Heart right ventricle (tissue), 16 donors: Measurements from ENCODE around the gene SMPD4. TPM values are rescaled to one million over a fixed set of nuclear protein-coding genes. Genes with fewer than 3 reads are reported as not detected.
A peak's percentile ranks its signal among the peaks of the same experiment; 100 is the strongest.
"Not testable (repeated sequence)": the region's sequence is repeated elsewhere in the genome, so short reads cannot be mapped to it uniquely, and the experiment has no call there.

Experiments used
- ATAC-seq, 8 donors: fragments of 200-7000 bp; cut with Tn5 transposase; one replicate each; pipeline ENCODE4 v1.9.1; 2020; ENCODE audit warnings: mild to moderate bottlenecking in 8 of 8, moderate library complexity in 8 of 8, moderate number of reproducible peaks in 1 of 8
- DNase-seq, 2 donors: peaks; one replicate each; pipeline ENCODE4 v3.0.0-alpha.2; 2020
- H3K27ac ChIP-seq, 10 donors: fragments of 200-600 bp; sonication (generic) in 2 of 10; one replicate each; pipeline versions ENCODE4 v1.5.0 to v1.8.0; 2020 to 2022; ENCODE audit warnings: mild to moderate bottlenecking in 3 of 10
- H3K27me3 ChIP-seq, 7 donors: fragments of 200-600 bp; one replicate each; pipeline ENCODE4 v1.8.0; 2021 to 2022; ENCODE audit warnings: mild to moderate bottlenecking in 2 of 7
- H3K36me3 ChIP-seq, 9 donors: fragments of 200-600 bp; sonication (generic) in 1 of 9; one replicate each; pipeline versions ENCODE4 v1.5.0 to v1.8.0; 2020 to 2022; ENCODE audit warnings: mild to moderate bottlenecking in 2 of 9
- H3K4me1 ChIP-seq, 9 donors: fragments of 200-600 bp; sonication (generic) in 1 of 9; one replicate each; pipeline versions ENCODE4 v1.5.0 to v1.8.0; 2020 to 2022; ENCODE audit warnings: mild to moderate bottlenecking in 4 of 9
- H3K4me3 ChIP-seq, 10 donors: fragments of 200-600 bp; sonication (generic) in 2 of 10; one replicate each; pipeline versions ENCODE4 v1.5.0 to v1.8.0; 2020 to 2022; ENCODE audit warnings: mild to moderate bottlenecking in 7 of 10, moderate library complexity in 2 of 10
- H3K9me3 ChIP-seq, 11 donors: fragments of 200-600 bp in 10 of 11; sonication (generic) in 2 of 11; one replicate each; pipeline versions ENCODE4 v1.5.0 to v1.8.0; 2013 to 2022; ENCODE audit warnings: mild to moderate bottlenecking in 2 of 11, control low read depth in 1 of 11, moderate library complexity in 1 of 11
- CTCF ChIP-seq, 9 donors: fragments of 200-600 bp; sonication (generic) in 2 of 9; IDR thresholded peaks; one replicate each; pipeline versions ENCODE4 v1.5.0 to v1.8.0; 2021 to 2022; ENCODE audit warnings: antibody characterized with exemption in 9 of 9, mild to moderate bottlenecking in 5 of 9, moderate library complexity in 1 of 9
- WGBS, 2 donors: extraction: QIAGEN DNeasy Blood & Tissue Kit; methylation state at CpG; one replicate each; pipeline ENCODE4 v1.1.7; 2013; ENCODE audit warnings: inconsistent platforms in 1 of 2; 5-methylcytosine and 5-hydroxymethylcytosine counted together
- intact Hi-C, 10 donors: fragments of 100-400 bp; cut with DNase I; formaldehyde crosslinking; loops; one replicate each; pipeline versions ENCODE4 v1.11.1 to v1.14.2; 2022
- long read RNA-seq, 3 donors: library from polyadenylated mRNA; unstranded; transcript quantifications; one replicate each; pipeline ENCODE4 v2.0.0, GENCODE V29; 2020 to 2021
- polyA plus RNA-seq, 2 donors: library from polyadenylated mRNA; stranded (reverse); fragments of 200-250 nt; gene quantifications; one replicate each; pipeline ENCODE4 v1.2.3, GENCODE V29; 2013
- total RNA-seq, 10 donors: library from RNA; stranded (reverse); fragmentation: NEBNext Ultra II Directional in 3 of 10; extraction: Animal tissue kit (Norgen Biotek cat#: 25700) in 3 of 10; gene quantifications; one replicate each; pipeline versions ENCODE4 v1.2.1 to v1.2.4, GENCODE V29; 2021 to 2023
- donor health status: Arrhythmogenic right ventricular cardiomyopathy.
- donor health status: ischemic (EF 13 %, LVEDD 7.1; RV severe dilation, severe dysfunction).
- donor health status: healthy with polysubstance abuse.
- donor health status: DM: no; HTN: yes; CAD: no.
- donor health status: DM: no; HTN: no; CAD: no.
- donor health status: ischemic (EF 25% LVEDD 6.9; RV normal size, moderate dysfunction).
- donor health status: ischemic (EF 25% LVEDD 5.7; RV mildly dilated, moderate dysfunction).
- donor health status: healthy.
- donor health status: DM: yes; HTN: yes; CAD: no.
- donor health status: Ischemic cardiomyopathy.
- donor health status: ischemic (EF 35%, LVEDD 5.7; RV mildly dilated, moderate dysfunction).
- donor health status: nonischemic (EF 11% LVEDD 7.7; RV severe dilation, severe dysfunction).
- donor health status: DM: yes; HTN: yes; CAD: no.
- donor health status: PGD.
- donor health status: ischemic (EF 29% LVEDD 5.4; RV normal size, mild dysfunction).
- donor health status: nonischemic (EF 23%, LVEDD 6.1; RV moderate dilation, normal function).

SMPD4 gene
- total RNA-seq, result 10 to 100 TPM; 21.9 to 33.6 (median 25.9) TPM
- polyA plus RNA-seq, result 10 to 100 TPM; 31.6 to 60.6 TPM
- long read RNA-seq, donor 1, full-length matches to known transcripts, result 8 of 40 reads
- long read RNA-seq, donor 1, partial matches to known transcripts, result 21 of 40 reads
- long read RNA-seq, donor 1, other reads (novel, unspliced or antisense), result 11 of 40 reads
- long read RNA-seq, donor 2, partial matches to known transcripts, result 27 of 36 reads
- long read RNA-seq, donor 2, other reads (novel, unspliced or antisense), result 7 of 36 reads
- long read RNA-seq, donor 3, full-length matches to known transcripts, result 18 of 107 reads
- long read RNA-seq, donor 3, partial matches to known transcripts, result 71 of 107 reads
- long read RNA-seq, donor 3, other reads (novel, unspliced or antisense), result 18 of 107 reads

- ATAC-seq, result peak; percentile 90 to 98 (median 94)
- no peak for TF ChIP-seq CTCF (IDR thresholded peaks at IDR 0.05)
- WGBS, 2 donors, result 0% methylated on average over 51 to 55 of the region's 55 CpGs
- no peaks in the 10 kb centered on the region for H3K27me3 ChIP-seq
- H3K4me3 ChIP-seq, result peak within 1 kb of the TSS; percentile 77 to 99 (median 94)
- peak; percentile 98 to 99 for DNase-seq
- H3K27ac ChIP-seq, result peak within 1 kb of the TSS; percentile 77 to 98 (median 92)
- H3K9me3 ChIP-seq, result no peaks in the 10 kb centered on the region
- H3K36me3 ChIP-seq, result peaks cover 0 to 23% (median 0%) of the 10 kb centered on the region in 9 donors
- peaks cover 11 to 29% (median 23%) of the 10 kb centered on the region in 9 donors for H3K4me1 ChIP-seq
- intact Hi-C loops, result loop anchor here in 9 of 10 donors (5.0 to 10.0 kb wide), 6 partner anchors 143 to 1303 kb away; partner anchors contain the start of gene IMP4 (in 2 of the 9)
These were observed at the start of gene SMPD4 for GRCh38 chr2:130181325-130181879. TSS of gene SMPD4 (minus strand) at chr2:130181602. CDS start at chr2:130176592, 5,010 bp downstream.

- H3K36me3 ChIP-seq, DNase-seq, ATAC-seq, H3K9me3 ChIP-seq, H3K4me1 ChIP-seq, intact Hi-C loops, H3K27ac ChIP-seq, H3K4me3 ChIP-seq: not testable (repeated sequence)
- H3K27me3 ChIP-seq, result peaks cover 0 to 19% (median 0%) of the 10 kb centered on the region in 7 donors
- 94% methylated on average over 15 of the region's 15 CpGs for WGBS, 2 donors
These were observed 49.5 kb upstream of the SMPD4 start for GRCh38 chr2:130230907-130231306.

DNA sequence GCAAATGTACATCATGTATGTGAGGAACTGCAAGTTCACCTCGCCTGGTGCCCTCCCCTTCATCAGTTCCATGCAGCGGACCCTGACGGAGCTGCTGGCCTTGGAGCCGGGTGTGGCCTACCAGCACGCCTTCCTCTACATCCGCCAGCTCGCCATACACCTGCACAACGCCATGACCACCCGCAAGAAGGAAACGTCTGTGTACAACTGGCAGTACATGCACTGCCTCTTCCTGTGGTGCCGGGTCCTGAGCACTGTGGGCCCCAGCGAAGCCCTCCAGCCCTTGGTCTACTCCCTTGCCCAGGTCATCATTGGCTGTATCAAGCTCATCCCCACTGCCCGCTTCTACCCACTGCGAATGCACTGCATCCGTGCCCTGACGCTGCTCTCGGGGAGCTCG is 49.0 kb upstream of the SMPD4 start:
- H3K27me3 ChIP-seq, result peaks cover 0 to 19% (median 0%) of the 10 kb centered on the region in 7 donors
- 94 to 95% methylated on average over 14 to 18 of the region's 18 CpGs for WGBS, 2 donors
- H3K27ac ChIP-seq, intact Hi-C loops, H3K4me3 ChIP-seq, H3K4me1 ChIP-seq, H3K9me3 ChIP-seq, H3K36me3 ChIP-seq, ATAC-seq, DNase-seq: not testable (repeated sequence)

- H3K36me3 ChIP-seq, H3K9me3 ChIP-seq, H3K4me1 ChIP-seq, intact Hi-C loops: not testable (repeated sequence)
- H3K27me3 ChIP-seq, result peaks cover 0 to 12% (median 0%) of the 10 kb centered on the region in 7 donors
- DNase-seq, result peak; percentile 37 to 73
- 41 to 42% methylated on average over 34 to 48 of the region's 48 CpGs for WGBS, 2 donors
- peak overlapping the region in 1 of 10 donors; percentile 30 for H3K27ac ChIP-seq
- peak; percentile 82 to 95 (median 89) for ATAC-seq
- peak overlapping the region in 9 of 10 donors; percentile 21 to 44 (median 34) for H3K4me3 ChIP-seq
These were observed 47.7 kb upstream of the SMPD4 start for GRCh38 chr2:130229161-130229510.

DNA sequence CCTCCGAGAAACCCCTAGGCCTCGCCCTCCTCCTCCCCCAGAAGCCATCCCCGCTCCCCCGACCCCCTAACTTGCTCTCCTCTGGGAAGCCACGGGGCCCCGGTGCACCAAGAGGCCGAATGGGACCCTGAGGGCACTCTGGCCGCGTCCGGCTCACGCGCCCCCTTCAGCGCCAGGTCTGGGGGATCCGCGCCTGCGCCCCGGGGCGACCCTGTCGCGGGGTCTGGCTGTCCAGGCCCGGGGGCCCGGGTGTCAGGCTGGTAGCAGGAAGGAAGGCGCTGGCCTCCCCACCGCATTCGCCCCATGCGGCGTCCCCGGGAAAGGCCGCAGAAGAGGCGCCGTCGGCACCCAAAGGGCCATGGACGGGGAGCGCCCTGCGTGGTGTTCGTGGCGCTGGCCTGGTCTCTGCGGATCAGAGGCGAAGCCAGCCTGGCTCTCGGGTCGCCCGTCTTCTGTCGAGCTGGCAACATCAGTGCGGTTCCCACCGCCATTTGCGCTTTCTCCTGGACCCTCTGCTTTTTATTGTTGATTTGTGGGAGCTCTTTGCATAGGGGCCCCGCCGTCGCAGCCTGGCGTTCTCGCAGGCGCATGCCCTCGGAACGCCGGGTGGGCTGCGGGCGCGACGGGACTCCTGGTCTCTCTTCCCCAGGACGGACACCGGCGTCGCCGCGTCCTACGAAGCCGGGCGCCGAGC is 47.2 kb upstream of the SMPD4 start:
- DNase-seq, H3K4me1 ChIP-seq, H3K9me3 ChIP-seq, H3K36me3 ChIP-seq, intact Hi-C loops, H3K27ac ChIP-seq: not testable (repeated sequence)
- Histone ChIP-seq H3K4me3 (peak overlapping the region in 5 of 10 donors; percentile 30 to 44 (median 43)), H3K27me3 (peaks cover 0 to 15% (median 0%) of the 10 kb centered on the region in 7 donors)
- 75 to 86% methylated on average over 64 to 69 of the region's 69 CpGs for WGBS, 2 donors
- peak in 1 of 8 donors; percentile 27 for ATAC-seq

DNA sequence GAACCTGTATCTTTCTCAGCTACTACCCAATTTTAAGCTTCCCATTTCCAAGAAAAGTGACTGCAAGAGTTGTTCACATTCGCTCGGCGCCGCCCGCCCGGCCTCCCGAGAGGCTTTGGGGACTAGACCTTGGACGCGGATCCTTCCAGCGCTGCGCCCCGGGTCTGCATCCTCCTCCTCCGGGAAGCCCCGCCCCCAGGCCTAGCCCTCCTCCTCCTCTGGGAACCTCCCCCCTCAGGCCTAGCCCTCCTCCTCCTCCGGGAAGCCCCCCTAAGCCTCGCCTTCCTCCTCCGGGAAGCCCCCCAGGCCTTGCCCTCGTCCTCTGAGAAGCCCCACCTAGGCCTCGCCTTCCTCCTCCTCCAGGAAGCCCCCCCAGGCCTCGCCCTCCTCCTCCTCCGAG is 46.6 kb upstream of the SMPD4 start:
- H3K27ac ChIP-seq, intact Hi-C loops, H3K4me3 ChIP-seq, H3K36me3 ChIP-seq, H3K4me1 ChIP-seq, ATAC-seq, H3K9me3 ChIP-seq, DNase-seq: not testable (repeated sequence)
- WGBS, 2 donors, result 89 to 92% methylated on average over 20 to 21 of the region's 21 CpGs
- peaks cover 0 to 15% (median 0%) of the 10 kb centered on the region in 7 donors for H3K27me3 ChIP-seq

- H3K36me3 ChIP-seq, DNase-seq, H3K27ac ChIP-seq, H3K9me3 ChIP-seq, ATAC-seq, H3K4me1 ChIP-seq, intact Hi-C loops, H3K4me3 ChIP-seq: not testable (repeated sequence)
- WGBS, 2 donors, result 39 to 44% methylated on average over 4 of the region's 4 CpGs
- H3K27me3 ChIP-seq, result peaks cover 0 to 26% (median 0%) of the 10 kb centered on the region in 7 donors
These were observed 41.1 kb upstream of the SMPD4 start for GRCh38 chr2:130222523-130222922.

DNA sequence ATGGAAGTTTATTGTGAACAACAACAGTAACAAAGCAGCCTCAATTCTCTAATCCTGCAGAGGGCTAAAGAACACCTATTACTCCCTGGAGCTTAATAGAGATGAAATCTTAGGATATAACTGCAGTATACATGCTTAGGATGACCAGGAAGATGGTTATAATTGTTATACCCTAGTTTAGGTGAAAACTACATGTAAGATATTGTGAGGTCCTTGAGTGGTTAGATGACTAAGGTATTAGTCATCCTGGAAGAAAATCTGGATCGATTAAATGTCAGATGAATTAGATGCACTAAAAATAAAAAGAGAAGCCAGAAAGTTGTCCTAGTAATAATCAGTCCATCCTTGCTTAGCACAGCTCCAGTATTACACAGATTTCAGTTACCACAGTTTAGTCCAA is 39.1 kb upstream of the SMPD4 start:
- intact Hi-C loops, H3K9me3 ChIP-seq, H3K4me1 ChIP-seq, H3K4me3 ChIP-seq, H3K36me3 ChIP-seq, DNase-seq, ATAC-seq, H3K27ac ChIP-seq: not testable (repeated sequence)
- peaks cover 0 to 31% (median 6%) of the 10 kb centered on the region in 7 donors for H3K27me3 ChIP-seq
- WGBS, 2 donors, result 78% methylated on average over 1 of the region's 1 CpG; no CpG with 5 or more reads in 1 of the 2 donors

- H3K4me3 ChIP-seq, H3K9me3 ChIP-seq, H3K36me3 ChIP-seq, DNase-seq, intact Hi-C loops, ATAC-seq, H3K4me1 ChIP-seq, H3K27ac ChIP-seq: not testable (repeated sequence)
- peaks cover 0 to 35% (median 15%) of the 10 kb centered on the region in 7 donors for H3K27me3 ChIP-seq
- 76 to 86% methylated on average over 2 of the region's 2 CpGs for WGBS, 2 donors
These were observed 37.7 kb upstream of the SMPD4 start for GRCh38 chr2:130219147-130219546.

GRCh38 chr2:130207051-130207450 is 25.6 kb upstream of the SMPD4 start:
- ATAC-seq, H3K4me3 ChIP-seq: not testable (repeated sequence)

More at GRCh38 chr2:130207051-130207450, 25.6 kb upstream of the SMPD4 start:
- intact Hi-C loops, H3K4me1 ChIP-seq, H3K9me3 ChIP-seq, H3K27ac ChIP-seq, H3K36me3 ChIP-seq, DNase-seq, H3K27me3 ChIP-seq: not testable (repeated sequence)
- WGBS, 2 donors, result 76 to 86% methylated on average over 11 to 13 of the region's 13 CpGs
